ENCODE data around the gene UMAD1.

DNA sequence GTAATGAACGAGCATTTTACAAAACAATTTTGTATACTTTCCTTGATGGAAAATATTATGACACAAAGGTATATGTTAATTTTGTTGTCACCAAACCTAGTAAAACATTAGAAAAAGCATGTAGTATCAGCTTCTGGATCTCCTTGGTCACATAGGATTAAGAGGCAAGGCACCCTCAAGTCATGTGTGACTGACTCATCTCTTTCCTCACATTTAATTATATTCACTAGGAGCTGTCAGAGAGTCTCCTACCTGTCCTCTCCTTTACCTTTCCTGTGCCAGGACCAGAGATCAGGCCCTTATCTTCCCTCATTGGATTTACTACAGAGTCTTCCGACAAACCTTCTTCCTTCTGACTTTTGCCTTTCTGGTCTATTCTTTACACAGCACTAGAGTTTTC, 189.1 kb downstream of the UMAD1 start:
- TF ChIP-seq POLR2A (IDR thresholded peaks at IDR 0.05; ENCODE audit: low read length) (no peak), GATA1 (IDR thresholded peaks at IDR 0.05; ENCODE audit: low read depth, low read length) (no peak)
